Left colon (tissue), 2 donors: ENCODE measurements around the gene SLC7A7. TPM values are rescaled to one million over a fixed set of nuclear protein-coding genes. Genes with fewer than 3 reads are reported as not detected.
"Not testable (repeated sequence)": the region's sequence is repeated elsewhere in the genome, so short reads cannot be mapped to it uniquely, and the experiment has no call there.

Experiments used
- ATAC-seq: fragments of 200-7000 bp; cut with Tn5 transposase; one replicate; pipeline ENCODE4 v1.9.1; 2020; ENCODE audit warnings: mild to moderate bottlenecking, moderate library complexity
- DNase-seq, 2 donors: peaks; one replicate each; pipeline ENCODE4 v3.0.0-alpha.2; 2020
- intact Hi-C, 2 donors: fragments of 100-400 bp; cut with DNase I in 1 of 2; cut with micrococcal nuclease in 1 of 2; formaldehyde crosslinking; loops; one replicate each; pipeline versions ENCODE4 v1.11.2 to v1.14.0; 2022; cut with DNase I, micrococcal nuclease
- total RNA-seq, 2 donors: library from RNA; stranded (reverse); fragmentation: NEBNext Ultra II Directional; extraction: Animal tissue kit (Norgen Biotek cat#: 25700); gene quantifications; one replicate each; pipeline ENCODE4 v1.2.1, GENCODE V29; 2021
- donor health status: DM: no; HTN: no; CAD: no.
- donor health status: DM: yes; HTN: yes; CAD: no.

Gene SLC7A7
- total RNA-seq, 2 donors from 2014 or later = 8.4 to 17.4 TPM

DNA sequence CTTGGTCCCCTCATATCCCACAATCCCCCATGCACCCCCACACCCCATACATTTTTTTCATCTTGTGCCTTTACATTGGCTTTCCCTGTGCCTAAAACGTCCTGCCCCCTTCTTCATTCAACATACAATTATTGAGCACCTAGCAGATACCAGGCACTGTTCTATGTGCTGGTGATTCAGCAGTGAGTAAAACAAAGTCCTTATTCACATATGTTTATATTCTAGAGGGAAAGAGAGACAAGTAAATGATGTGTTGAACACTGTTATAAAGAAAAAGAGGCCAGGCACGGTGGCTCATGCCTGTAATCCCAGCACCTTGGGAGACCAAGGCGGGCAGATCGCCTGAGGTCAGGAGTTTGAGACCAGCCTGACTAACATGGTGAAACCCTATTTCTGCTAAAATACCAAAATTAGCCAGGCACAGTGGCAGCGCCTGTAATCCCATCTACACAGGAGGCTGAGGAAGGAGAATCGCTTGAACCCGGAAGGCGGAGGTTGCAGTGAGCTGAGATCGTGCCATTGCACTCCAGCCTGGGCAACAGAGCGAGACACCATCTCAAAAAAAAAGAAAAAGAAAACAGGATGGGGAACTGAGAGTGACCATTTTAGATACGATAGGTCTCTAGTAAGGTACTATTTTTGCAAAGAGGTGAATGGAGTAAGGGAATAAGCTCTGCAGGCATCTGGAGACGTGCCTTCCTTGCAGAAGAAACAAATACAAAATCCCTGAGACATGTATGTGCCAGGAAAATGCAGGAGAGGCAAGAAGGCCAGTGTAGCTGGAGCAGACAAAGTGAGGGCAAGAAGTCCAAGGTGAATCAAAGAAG is 12.2 kb downstream of the SLC7A7 start:
- intact Hi-C loops = no loop called here
- DNase-seq (no peak), ATAC-seq (no peak)

DNA sequence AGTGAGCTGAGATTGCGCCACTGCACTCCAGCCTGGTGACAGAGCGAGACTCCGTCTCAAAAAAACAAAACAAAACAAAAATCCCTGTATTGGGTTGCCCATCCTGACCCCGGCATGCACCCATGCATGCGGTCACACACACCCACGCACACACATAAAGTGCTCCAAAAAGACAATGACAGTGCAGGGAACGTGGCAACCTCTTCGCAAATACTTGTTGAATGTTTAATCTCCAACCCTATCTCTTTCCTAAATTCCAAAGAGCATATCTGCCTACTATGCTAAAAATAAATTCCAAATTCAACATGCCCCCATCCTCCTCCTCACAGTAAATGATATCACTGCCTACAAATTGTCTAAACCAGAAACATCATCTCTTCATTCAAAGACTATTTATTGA is 13.5 kb downstream of the SLC7A7 start:
- ATAC-seq (no peak), DNase-seq (no peak)
- intact Hi-C loops = no loop called here

DNA sequence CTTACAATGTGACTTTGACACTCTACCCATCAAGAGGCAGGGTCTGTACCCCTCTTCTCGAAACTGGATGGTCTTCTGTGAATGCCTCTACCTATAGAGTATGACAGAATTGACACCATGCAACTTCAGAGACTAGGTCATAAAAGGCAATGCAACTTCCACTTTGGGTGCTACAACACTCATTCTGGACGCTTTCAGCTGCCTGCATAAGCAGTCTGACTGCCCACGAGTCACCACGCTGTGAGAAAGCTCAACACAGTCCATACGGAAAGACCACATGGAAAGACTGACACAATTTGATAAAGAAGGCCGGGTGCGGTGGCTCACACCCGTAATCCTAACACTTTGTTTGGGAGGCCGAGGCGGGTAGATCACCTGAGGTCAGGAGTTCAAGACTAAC is 14.9 kb downstream of the SLC7A7 start:
- intact Hi-C loops = no loop called here
- DNase-seq = no peak
- ATAC-seq = no peak

DNA sequence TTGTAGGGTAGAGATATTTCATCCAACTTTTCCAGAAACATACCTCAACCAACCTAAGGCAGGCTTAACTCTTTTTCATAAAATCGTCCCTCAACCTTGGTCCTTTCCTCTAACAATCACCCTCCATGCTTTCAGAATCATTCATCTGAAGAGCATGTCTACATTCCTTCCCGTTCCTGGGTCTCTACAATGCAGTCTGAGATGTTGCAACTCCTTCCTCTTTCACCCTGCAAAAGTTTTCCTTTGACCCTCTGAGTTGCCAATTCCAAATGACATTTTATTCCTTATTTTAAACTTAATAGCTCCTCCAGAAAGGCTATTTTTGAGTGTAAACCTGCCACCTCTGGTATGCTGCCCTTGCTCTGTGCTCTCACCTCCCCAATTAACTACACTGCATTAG is 16.7 kb downstream of the SLC7A7 start:
- ATAC-seq (no peak), DNase-seq (no peak)
- intact Hi-C loops = no loop called here

DNA sequence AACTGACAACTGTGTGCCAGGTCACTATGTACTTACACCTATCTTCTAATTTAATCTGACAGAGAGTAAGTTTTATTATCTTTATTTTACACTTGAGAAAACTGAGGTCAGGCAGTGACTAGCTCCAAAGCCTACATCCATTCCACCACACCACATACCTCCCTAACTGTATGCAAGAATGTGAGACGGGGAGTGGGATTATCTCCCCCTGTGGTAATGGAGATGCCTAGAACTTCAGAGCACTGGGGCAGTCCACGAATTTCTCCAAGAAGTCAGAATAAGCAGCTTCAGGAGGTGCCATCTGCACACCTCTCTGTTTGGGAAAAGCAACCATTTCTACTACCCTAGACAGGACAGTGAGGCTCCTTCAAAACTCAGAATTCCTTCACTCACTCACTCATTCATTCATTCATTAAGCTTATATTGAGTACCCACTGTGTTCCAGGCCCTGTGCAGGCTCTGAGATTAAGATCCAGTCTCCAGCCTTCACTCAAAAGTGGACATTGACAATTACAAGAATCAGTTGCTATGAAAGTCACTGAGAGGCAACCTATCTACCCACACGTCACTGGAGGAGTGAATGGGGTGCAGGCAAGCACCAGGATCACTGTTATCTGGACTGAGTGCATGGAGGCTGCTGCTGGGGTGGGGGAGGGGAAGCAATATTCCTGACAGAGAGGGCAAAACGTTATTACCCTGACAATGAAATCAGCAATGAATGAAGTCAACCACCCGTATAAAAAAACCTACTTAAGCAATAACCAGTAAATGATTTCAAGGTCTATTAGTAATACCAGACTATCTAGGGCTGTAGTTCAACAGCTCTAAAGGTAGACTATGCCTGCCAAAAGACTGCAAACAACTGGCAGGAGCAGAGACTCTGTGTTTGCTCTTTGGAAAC is 18.0 kb downstream of the SLC7A7 start:
- intact Hi-C loops = no loop called here

DNA sequence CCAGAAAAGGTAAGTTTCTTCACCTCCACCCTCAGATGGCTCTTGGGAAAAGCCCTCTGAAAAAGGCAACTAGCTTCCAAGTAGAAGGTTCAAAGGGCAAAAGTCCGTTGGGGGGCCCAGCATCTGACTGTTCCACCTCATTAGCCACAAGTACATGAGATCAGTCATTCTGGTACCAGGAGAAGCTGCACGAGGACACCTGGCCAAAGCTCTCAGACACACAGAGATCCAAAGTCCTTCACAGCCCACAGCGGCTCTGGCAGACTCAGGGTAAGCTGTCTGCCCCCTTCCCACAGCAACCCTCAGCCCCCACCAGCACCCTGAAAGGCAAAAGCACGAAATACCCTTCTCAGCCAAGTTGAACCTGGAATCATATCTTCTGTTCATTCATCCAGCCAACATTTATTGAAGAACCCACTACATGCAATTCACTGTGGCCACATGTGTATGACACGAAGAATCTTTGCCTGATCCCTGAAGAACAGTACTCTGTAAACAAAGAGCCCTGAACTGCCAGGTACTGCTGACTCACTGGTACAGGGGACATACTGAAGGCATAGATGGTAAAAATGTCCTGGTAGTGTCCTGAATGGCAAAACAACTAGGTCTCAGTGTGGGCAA is 19.0 kb downstream of the SLC7A7 start:
- DNase-seq = no peak
- ATAC-seq = no peak
- intact Hi-C loops = no loop called here

More for the DNA sequence above, 18.0 kb downstream of the SLC7A7 start:
- ATAC-seq = no peak
- DNase-seq = no peak

DNA sequence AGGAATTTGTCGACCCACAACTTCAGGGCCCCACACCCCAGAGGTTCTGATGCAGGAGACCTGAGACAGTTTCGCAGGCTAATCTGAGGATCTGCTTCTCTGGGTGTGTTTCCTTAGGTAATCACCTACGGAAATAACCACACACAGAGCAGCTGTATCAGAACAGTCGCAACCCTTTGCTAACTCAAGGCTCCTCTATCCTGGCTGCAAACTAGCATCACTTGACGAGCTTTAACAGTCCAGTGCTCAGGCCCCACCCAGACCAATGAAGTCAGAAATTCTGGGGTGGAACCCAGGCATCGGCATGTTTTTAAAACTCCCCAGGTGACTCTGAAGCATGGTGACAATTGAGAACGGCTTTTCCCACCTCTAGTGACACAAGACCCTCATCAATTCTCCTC is 20.7 kb downstream of the SLC7A7 start:
- intact Hi-C loops = no loop called here
- ATAC-seq = no peak

DNA sequence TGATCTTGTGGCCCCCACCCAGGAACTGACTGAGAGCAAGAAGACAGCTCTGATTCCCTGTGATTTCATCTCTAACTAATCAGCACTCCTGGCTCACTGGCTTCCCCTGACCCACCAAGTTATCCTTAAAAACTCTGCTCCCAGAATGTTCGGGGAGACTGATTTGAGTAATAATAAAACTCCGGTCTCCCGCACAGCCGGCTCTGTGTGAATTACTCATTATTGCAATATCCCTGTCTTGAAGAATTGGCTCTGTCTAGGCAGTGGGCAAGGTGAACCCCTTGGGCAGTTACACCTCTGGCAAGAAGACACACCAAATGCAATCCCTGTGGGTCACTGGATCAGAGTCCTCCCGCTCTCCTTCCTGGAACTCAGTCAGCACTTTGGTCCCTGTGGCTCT is 21.3 kb downstream of the SLC7A7 start:
- ATAC-seq = no peak
- intact Hi-C loops = no loop called here
- no peak for DNase-seq

More for the DNA sequence above, 20.7 kb downstream of the SLC7A7 start:
- DNase-seq = no peak

DNA sequence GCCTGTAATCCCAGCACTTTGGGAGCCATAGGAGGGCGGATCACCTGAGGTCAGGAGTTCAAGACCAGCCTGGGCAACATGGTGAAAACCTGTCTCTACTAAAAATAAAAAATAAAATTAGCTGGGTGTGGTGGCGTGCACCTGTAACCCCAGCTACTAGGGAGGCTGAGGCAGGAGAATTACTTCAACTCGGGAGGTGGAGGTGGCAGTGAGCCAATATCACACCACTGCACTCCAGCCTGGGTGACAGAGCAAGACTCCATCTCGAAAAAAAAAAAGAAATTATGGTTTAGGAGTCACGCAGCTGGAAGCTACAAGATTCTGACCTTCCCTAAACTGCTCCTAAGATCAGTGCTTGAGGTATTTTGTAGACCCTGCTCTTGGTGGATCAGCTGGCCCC is 21.7 kb downstream of the SLC7A7 start:
- intact Hi-C loops, ATAC-seq, DNase-seq: not testable (repeated sequence)

DNA sequence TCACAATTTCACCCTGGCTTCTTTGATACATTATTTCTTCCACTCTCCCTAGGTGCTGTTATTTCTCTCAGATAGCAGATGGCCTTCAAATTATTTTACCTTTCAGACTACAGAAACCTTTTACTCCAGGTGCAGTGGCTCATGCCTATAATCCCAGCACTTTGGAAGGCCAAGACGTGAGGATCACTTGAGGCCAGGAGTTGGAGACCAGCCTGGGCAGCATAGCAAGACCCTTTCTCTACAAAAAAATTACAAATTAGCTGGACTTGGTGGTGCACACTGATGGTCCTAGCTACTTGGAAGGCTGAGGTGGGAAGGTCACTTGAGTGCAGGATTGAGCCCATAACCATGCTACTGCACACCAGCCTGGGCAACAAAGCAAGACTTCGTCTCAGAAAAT is 23.1 kb downstream of the SLC7A7 start:
- DNase-seq = no peak
- intact Hi-C loops = no loop called here

DNA sequence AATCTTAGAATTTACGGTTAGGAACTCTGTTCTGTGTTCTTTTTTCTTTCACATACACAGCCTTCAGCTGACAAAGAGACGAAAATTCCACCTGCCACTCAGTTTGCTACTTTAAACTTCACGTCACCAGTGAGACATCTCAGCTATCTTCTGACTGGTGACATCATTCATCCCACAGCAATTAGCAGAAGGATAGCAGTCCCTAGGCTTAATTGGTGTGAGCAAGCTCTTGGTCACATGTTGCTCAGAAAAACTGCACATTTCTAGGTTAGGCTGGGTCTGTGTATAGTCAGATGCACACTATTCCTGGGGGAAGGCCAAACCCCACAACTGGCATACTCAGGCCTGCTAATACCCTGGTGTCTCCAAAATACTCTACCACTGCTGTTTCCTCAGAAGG is 23.9 kb downstream of the SLC7A7 start:
- DNase-seq (no peak), ATAC-seq (no peak)
- intact Hi-C loops = no loop called here

More for the DNA sequence above, 23.1 kb downstream of the SLC7A7 start:
- ATAC-seq = no peak

DNA sequence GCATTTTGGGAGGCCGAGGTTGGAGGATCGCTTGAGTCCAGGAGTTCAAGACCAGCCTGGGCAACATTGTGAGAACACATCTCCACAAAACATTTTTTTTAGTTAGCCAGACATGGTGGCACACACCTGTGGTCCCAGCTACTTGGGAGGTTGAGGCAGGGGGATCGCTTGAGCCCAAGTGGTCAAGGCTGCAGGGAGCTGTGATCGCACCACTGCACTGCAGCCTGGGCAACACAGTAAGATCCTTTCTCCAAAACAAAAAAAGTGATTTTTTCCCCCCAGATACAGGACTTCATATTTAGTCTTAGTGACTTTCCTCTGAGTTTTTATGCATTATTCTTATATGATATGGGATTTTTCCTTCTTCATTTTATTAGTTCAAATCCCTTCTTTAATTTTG is 28.6 kb downstream of the SLC7A7 start:
- DNase-seq (no peak), ATAC-seq (no peak)
- intact Hi-C loops = no loop called here

DNA sequence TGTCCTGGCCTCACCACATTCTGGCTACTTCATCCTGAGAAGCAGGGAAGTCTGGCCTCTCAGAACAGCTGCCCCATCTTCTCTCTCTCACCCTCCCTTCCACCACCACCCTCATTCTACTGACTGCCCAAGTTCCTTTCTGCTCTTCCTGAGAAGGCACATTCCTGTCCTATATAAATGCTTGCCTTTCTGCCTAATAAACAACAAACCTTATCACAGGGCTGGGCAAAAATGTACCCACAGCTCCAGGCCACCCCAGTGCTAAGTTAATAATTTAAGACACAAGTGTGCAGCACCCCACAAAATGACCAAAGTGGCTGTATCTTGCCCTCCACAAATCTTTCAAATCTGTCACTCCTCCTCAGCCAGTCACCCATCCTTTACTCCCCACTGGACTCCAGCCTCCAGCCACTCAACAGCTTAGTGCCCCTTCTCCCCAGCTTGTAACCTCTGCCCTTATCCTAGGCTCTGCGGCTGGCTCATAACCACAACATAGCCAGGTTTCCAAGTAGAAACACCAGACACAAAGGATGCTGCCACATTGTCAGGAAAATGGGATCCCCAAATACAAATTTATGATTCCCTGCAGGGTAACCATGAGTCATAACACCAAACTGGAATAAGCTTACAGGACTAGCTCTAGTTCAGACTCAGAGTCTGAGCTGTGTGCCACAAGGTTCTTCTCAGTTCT is 33.8 kb downstream of the SLC7A7 start:
- DNase-seq = no peak
- intact Hi-C loops = no loop called here
- no peak for ATAC-seq

DNA sequence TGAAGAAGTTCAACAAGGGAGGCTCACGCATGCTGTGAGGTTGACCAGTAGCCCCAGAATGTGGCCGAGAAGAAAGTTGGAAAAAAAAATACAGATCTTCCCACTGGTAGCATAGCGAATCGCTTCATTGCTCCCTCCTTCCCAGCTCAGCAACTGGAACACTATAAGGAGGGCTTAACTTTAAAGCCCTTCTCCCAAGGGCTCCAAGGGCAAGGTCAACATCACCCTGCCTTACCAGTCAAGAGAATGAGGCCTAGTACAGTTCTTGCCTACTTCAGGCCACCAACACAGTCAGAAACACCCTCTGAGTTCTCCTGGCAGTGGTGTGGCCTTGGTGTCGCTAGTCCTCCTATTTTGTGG is 34.3 kb downstream of the SLC7A7 start:
- no peak for ATAC-seq
- intact Hi-C loops = no loop called here
- no peak for DNase-seq

DNA sequence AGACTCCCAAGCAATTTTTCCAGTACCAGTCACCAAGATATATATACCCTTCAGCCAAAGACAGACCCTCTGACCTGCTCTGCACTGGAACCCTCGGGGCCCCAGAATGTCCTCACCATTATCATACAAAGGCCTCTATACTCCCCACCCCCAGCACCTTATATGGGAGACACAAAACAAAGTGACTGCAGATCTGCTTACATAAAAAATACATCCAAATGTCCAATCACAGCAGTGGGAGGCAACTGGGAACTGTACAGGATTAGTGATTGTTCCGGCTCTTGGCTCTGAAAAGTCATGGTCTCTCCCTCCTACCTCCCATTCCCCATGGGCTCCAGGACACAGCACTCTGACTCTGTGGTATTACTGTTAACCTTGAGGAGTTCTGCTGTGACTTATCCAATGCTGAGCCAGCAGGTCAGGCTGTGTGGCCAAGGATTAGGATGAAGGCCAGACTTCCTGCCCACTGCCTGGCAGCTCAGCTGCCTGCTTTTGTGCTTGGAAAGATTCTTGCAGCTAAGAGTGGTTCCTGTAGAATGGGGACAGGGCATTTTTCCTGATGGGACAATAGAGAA is 35.0 kb downstream of the SLC7A7 start:
- intact Hi-C loops = no loop called here
- no peak for DNase-seq
- ATAC-seq = no peak

DNA sequence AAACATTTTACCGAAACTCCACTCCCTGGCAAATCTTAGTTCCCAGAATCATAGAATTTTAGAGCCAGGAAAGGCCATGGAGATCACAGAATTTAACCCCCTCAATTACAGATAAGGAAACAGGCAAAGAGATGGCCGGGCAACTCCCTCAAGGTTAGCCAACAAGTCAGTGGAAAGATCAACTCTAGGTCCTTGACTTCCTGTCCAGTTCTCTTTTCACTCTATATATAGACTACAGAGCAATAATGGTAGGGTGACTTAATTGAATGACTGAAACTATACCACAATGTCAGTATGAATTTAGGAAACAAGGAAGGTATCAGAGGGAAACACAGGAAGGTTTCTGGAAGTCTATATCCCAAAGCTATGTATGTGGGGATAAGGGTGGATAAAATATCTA is 37.2 kb downstream of the SLC7A7 start:
- intact Hi-C loops = no loop called here
- DNase-seq (no peak), ATAC-seq (no peak)

DNA sequence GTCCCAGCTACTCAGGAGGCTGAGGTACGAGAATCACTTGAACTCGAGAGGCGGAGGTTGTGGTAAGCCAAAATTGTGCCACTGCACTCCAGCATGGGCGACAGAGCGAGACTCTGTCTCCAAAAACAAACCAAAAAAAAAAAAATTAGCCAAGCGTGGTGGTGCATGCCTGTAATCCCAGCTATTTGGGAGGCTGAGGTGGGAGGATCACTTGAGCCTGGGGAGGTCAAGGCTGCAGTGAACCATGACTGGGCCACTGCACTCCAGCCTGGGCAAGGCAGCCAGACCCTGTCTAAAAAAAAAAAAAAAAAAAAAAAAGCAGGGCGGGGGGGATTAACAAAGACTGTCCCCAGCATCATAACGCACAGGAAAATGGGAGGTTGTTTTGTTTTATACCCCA is 38.4 kb downstream of the SLC7A7 start:
- ATAC-seq, DNase-seq, intact Hi-C loops: not testable (repeated sequence)

DNA sequence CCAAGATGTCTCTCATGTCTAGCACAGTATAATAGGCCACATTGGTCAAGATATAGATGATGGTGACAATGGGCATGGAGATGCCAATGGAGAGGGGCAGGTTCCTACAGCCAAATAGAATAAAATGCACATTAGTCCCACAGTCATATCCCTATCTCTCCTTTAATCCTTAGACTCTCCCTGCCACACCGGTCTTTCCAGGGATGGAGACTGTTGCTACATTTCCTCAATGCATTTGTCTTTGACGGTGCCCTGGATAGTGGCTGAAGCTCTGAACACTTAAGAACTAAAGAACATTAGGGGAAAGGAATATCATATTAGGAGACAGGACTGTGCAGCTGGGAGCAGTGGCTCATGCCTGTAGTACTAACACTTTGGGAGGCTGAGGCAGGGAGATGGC is 39.0 kb downstream of the SLC7A7 start:
- intact Hi-C loops = no loop called here
- no peak for ATAC-seq
- DNase-seq = no peak
